Stomach smooth muscle (tissue), 2 donors: Measurements from ENCODE around the gene CMIP.
A peak's percentile ranks its signal among the peaks of the same experiment; 100 is the strongest.

Experiments used
- H3K27ac ChIP-seq: one replicate; pipeline ENCODE4 v1.7.0; 2013; ENCODE audit warnings: mild to moderate bottlenecking, low read length, inconsistent platforms
- H3K27me3 ChIP-seq, 2 donors: one replicate each; pipeline ENCODE4 v1.7.0; 2013; ENCODE audit warnings: low read length in 2 of 2; ENCODE audit not compliant: insufficient read depth in 2 of 2, control insufficient read depth in 1 of 2
- H3K36me3 ChIP-seq, 2 donors: one replicate each; pipeline ENCODE4 v1.7.0; 2013; ENCODE audit warnings: low read length in 2 of 2; ENCODE audit not compliant: control insufficient read depth in 2 of 2, insufficient read depth in 2 of 2
- H3K4me1 ChIP-seq: one replicate; pipeline ENCODE4 v1.7.0; 2013; ENCODE audit warnings: low read length; ENCODE audit not compliant: control insufficient read depth, insufficient read depth
- H3K4me3 ChIP-seq, 2 donors: one replicate each; pipeline ENCODE4 v1.7.0; 2013; ENCODE audit warnings: low read length in 2 of 2
- H3K9ac ChIP-seq, 2 donors: one replicate each; pipeline ENCODE4 v1.7.0; 2013; ENCODE audit warnings: low read length in 2 of 2, mild to moderate bottlenecking in 1 of 2
- H3K9me3 ChIP-seq, 2 donors: one replicate each; pipeline ENCODE4 v1.7.0; 2013; ENCODE audit warnings: low read length in 2 of 2; ENCODE audit not compliant: control insufficient read depth in 2 of 2
- donor health status: healthy.
- donor health status: Pancreatic carcinoma.

CMIP gene

GRCh38 chr16:81639348-81639747, 194.7 kb downstream of the CMIP start:
- Histone ChIP-seq H3K4me3 (no peak overlapping the region), H3K4me1 (peaks cover 9% of the 10 kb centered on the region), H3K36me3 (no peaks in the 10 kb centered on the region), H3K27ac (no peak overlapping the region), H3K9ac (no peak overlapping the region), H3K9me3 (no peaks in the 10 kb centered on the region), H3K27me3 (no peaks in the 10 kb centered on the region)

- Histone ChIP-seq H3K4me3 (no peak overlapping the region), H3K4me1 (peaks cover 12% of the 10 kb centered on the region), H3K9ac (no peak overlapping the region), H3K9me3 (no peaks in the 10 kb centered on the region), H3K36me3 (no peaks in the 10 kb centered on the region), H3K27me3 (no peaks in the 10 kb centered on the region), H3K27ac (no peak overlapping the region)
Measured at GRCh38 chr16:81639931-81640680, 195.5 kb downstream of the CMIP start.

- H3K9ac ChIP-seq: no peak overlapping the region
- H3K4me3 ChIP-seq: no peak overlapping the region
- no peaks in the 10 kb centered on the region for H3K27me3 ChIP-seq
- no peaks in the 10 kb centered on the region for H3K9me3 ChIP-seq
- no peaks in the 10 kb centered on the region for H3K36me3 ChIP-seq
- no peak overlapping the region for H3K27ac ChIP-seq
- peaks cover 15% of the 10 kb centered on the region for H3K4me1 ChIP-seq
Measured at GRCh38 chr16:81640681-81641070, 196.1 kb downstream of the CMIP start.

DNA sequence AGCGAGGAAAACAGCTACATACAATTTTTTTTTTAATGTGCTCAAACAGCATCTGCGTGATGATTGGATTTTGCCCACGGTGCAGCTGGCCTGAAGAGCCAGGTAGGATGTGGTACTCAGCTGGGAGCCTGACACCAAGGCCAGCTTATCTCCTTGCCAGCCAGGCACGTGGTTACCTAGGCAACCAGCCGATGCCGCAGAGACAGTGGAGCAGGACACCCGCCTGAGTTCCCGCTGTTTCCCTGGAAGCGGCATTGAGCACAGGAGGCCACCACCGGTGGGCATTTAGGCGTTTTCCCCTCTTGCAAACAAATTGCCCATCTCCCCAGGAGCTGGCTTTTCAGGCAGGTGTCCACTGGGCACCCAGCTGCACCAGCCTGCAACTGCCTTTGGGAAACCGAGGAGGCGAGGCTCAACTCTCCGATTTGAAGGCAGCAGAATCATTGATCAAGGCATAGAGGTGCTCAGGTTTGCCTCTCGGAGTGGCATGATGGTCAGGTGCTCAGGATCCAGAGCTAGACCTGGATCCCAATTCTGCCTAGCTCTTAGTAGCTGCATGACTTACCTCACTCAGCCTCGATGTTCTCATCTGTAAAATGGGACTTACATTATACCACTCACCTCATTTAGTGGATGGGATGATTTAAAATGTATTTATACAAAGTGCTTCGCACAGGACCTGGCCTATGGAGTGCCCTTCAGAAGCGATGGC, 196.9 kb downstream of the CMIP start:
- Histone ChIP-seq H3K9ac (no peak overlapping the region), H3K36me3 (no peaks in the 10 kb centered on the region), H3K27me3 (no peaks in the 10 kb centered on the region), H3K4me1 (peaks cover 15% of the 10 kb centered on the region), H3K27ac (no peak overlapping the region), H3K9me3 (no peaks in the 10 kb centered on the region), H3K4me3 (no peak overlapping the region)

- Histone ChIP-seq H3K27me3 (no peaks in the 10 kb centered on the region), H3K4me3 (no peak overlapping the region), H3K36me3 (no peaks in the 10 kb centered on the region), H3K9ac (no peak overlapping the region), H3K4me1 (peaks cover 15% of the 10 kb centered on the region), H3K9me3 (no peaks in the 10 kb centered on the region), H3K27ac (no peak overlapping the region)
Measured at GRCh38 chr16:81642107-81642436, 197.5 kb downstream of the CMIP start.

DNA sequence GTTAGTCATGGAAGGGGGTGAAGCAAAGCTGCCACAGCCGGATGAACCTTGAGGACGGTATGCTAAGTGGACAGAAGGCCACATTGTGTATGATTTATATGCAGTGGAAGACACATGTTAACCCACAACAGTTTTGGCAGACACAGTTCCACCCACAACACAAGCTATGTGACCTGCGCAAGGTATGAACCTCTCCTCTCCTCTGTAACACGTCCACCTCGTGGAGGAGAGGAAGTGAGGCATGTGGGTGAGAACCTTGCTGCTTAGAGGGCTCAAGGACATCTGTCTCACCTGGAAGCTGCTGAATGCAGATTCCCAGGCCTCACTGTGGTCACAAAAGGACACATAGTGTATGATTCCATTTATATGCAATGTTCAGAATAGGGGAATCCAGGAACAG, 198.3 kb downstream of the CMIP start:
- H3K27me3 ChIP-seq: no peaks in the 10 kb centered on the region
- H3K9ac ChIP-seq: no peak overlapping the region
- peaks cover 21% of the 10 kb centered on the region for H3K4me1 ChIP-seq

GRCh38 chr16:81645266-81645694, 200.7 kb downstream of the CMIP start:
- Histone ChIP-seq H3K4me3 (peak overlapping the region; percentile 56 to 63), H3K9me3 (no peaks in the 10 kb centered on the region), H3K27me3 (no peaks in the 10 kb centered on the region), H3K27ac (peak overlapping the region; percentile 76), H3K36me3 (no peaks in the 10 kb centered on the region), H3K9ac (peak overlapping the region; percentile 6 to 64), H3K4me1 (peaks cover 36% of the 10 kb centered on the region)

More for the DNA sequence above, 198.3 kb downstream of the CMIP start:
- Histone ChIP-seq H3K9me3 (no peaks in the 10 kb centered on the region), H3K4me3 (no peak overlapping the region), H3K36me3 (no peaks in the 10 kb centered on the region), H3K27ac (no peak overlapping the region)

DNA sequence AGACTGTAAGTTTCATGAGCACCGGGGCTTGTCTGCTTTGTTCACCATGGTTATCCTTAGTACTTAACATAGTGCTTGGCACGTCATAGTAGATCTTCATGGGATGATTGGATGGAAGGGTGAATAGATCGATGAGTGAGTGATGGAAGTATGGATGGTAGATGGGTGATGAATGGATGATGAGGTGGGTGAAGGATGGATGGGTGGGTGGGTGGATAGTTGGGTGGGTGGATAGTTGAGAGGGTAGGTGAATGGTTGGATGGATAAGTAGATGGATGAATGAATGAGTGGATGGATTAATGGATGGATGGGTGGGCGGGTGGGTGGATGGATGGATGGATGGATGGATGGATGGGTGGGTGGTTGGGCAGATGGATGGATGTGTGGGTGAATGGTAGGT, 201.3 kb downstream of the CMIP start:
- Histone ChIP-seq H3K27me3 (no peaks in the 10 kb centered on the region), H3K9ac (peak overlapping the region; percentile 6 to 64), H3K4me1 (peaks cover 41% of the 10 kb centered on the region), H3K4me3 (peak overlapping the region; percentile 56 to 63), H3K27ac (peak overlapping the region; percentile 76), H3K36me3 (no peaks in the 10 kb centered on the region), H3K9me3 (no peaks in the 10 kb centered on the region)

GRCh38 chr16:81646561-81646960, 202.0 kb downstream of the CMIP start:
- Histone ChIP-seq H3K27ac (peak overlapping the region; percentile 19), H3K9ac (no peak overlapping the region), H3K27me3 (no peaks in the 10 kb centered on the region), H3K36me3 (no peaks in the 10 kb centered on the region), H3K4me3 (no peak overlapping the region), H3K9me3 (no peaks in the 10 kb centered on the region), H3K4me1 (peaks cover 47% of the 10 kb centered on the region)

DNA sequence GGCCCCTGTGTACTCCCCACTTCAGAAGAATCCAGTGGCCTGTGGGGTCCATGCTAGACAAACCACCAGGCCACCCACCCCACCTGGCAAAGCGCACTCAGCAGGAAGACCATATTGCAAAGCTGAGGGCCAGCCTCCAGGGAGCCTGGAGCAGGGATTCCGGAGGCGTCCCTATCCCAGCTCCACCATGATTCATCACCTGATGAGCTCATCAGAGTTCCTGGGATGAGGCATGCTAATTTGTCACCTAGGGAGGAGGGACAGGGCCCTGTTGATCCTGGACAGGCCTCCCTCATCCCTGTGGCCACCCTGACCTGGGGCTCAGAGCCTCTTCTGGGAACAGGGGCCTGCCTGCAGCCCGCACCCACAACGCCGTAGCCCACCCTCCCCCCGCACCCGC, 202.9 kb downstream of the CMIP start:
- H3K4me3 ChIP-seq: no peak overlapping the region
- peak overlapping the region; percentile 55 for H3K27ac ChIP-seq

More for the DNA sequence above, 202.9 kb downstream of the CMIP start:
- Histone ChIP-seq H3K9me3 (no peaks in the 10 kb centered on the region), H3K36me3 (peaks cover 0 to 2% of the 10 kb centered on the region in 2 donors), H3K4me1 (peaks cover 55% of the 10 kb centered on the region), H3K9ac (no peak overlapping the region), H3K27me3 (no peaks in the 10 kb centered on the region)
